ENCODE results near the gene TMEM43. TPM values are rescaled to one million over a fixed set of nuclear protein-coding genes. Genes with fewer than 3 reads are reported as not detected.
A peak's percentile ranks its signal among the peaks of the same experiment; 100 is the strongest.
"Not testable (repeated sequence)": the region's sequence is repeated elsewhere in the genome, so short reads cannot be mapped to it uniquely, and the experiment has no call there.

The TMEM43 gene
- total RNA-seq, 1 donor from 2014 or later: 52.0 TPM

- peaks cover 35% of the 10 kb centered on the region for H3K27me3 Mint-ChIP-seq
- no peak overlapping the region for H3K4me3 Mint-ChIP-seq
- peaks cover 12% of the 10 kb centered on the region for H3K9me3 Mint-ChIP-seq
- H3K4me1 Mint-ChIP-seq (ENCODE audit: unreplicated experiment): no peaks in the 10 kb centered on the region
- TF ChIP-seq, protein P1, sequence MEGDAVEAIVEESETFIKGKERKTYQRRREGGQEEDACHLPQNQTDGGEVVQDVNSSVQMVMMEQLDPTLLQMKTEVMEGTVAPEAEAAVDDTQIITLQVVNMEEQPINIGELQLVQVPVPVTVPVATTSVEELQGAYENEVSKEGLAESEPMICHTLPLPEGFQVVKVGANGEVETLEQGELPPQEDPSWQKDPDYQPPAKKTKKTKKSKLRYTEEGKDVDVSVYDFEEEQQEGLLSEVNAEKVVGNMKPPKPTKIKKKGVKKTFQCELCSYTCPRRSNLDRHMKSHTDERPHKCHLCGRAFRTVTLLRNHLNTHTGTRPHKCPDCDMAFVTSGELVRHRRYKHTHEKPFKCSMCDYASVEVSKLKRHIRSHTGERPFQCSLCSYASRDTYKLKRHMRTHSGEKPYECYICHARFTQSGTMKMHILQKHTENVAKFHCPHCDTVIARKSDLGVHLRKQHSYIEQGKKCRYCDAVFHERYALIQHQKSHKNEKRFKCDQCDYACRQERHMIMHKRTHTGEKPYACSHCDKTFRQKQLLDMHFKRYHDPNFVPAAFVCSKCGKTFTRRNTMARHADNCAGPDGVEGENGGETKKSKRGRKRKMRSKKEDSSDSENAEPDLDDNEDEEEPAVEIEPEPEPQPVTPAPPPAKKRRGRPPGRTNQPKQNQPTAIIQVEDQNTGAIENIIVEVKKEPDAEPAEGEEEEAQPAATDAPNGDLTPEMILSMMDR (conservative IDR thresholded peaks at IDR 0.05): no peak
- DNase-seq (ENCODE audit: extremely low spot score, unreplicated experiment): no peak
- H3K36me3 Mint-ChIP-seq: no peaks in the 10 kb centered on the region
- H3K27ac Mint-ChIP-seq: no peak overlapping the region
Observed at GRCh38 chr3:14093831-14094230, 31.0 kb upstream of the TMEM43 start.

- DNase-seq (ENCODE audit: extremely low spot score, unreplicated experiment): no peak
- TF ChIP-seq, protein P1 (conservative IDR thresholded peaks at IDR 0.05): no peak
- Mint-ChIP-seq H3K27ac (no peak overlapping the region), H3K27me3 (peaks cover 23% of the 10 kb centered on the region), H3K4me3 (no peak overlapping the region), H3K4me1 (ENCODE audit: unreplicated experiment) (no peaks in the 10 kb centered on the region), H3K36me3 (no peaks in the 10 kb centered on the region), H3K9me3 (no peaks in the 10 kb centered on the region)
Observed at GRCh38 chr3:14096742-14097141, 28.1 kb upstream of the TMEM43 start.

GRCh38 chr3:14097616-14098391, 27.0 kb upstream of the TMEM43 start:
- no peak overlapping the region for H3K27ac Mint-ChIP-seq
- no peaks in the 10 kb centered on the region for H3K4me1 Mint-ChIP-seq (ENCODE audit: unreplicated experiment)
- no peaks in the 10 kb centered on the region for H3K36me3 Mint-ChIP-seq

DNA sequence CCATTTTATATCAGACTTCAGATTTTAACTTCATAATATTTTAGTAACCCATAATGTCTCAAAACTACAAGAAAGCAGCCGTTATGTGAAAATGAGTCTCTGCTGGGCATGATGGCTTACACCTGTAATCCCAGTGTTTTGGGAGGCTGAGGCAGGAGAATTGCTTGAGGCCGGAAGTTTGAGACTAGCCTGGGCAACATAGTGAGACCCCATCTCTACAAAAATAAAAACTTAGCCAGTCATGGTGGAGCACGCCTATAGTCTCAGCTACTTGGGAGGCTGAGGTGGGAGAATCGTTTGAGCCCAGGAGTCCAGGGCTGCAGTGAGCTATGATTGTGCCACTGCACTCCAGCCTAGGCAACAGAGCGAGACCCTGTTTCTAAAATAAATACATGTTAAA, 15.0 kb upstream of the TMEM43 start:
- not testable (repeated sequence) for DNase-seq (ENCODE audit: extremely low spot score, unreplicated experiment); H3K4me1 Mint-ChIP-seq (ENCODE audit: unreplicated experiment); H3K4me3 Mint-ChIP-seq; H3K27ac Mint-ChIP-seq; H3K9me3 Mint-ChIP-seq; H3K27me3 Mint-ChIP-seq
- H3K36me3 Mint-ChIP-seq: peaks cover 18% of the 10 kb centered on the region

More at GRCh38 chr3:14097616-14098391, 27.0 kb upstream of the TMEM43 start:
- Mint-ChIP-seq H3K27me3 (peaks cover 20% of the 10 kb centered on the region), H3K4me3 (no peak overlapping the region), H3K9me3 (no peaks in the 10 kb centered on the region)
- no peak for DNase-seq (ENCODE audit: extremely low spot score, unreplicated experiment)
- TF ChIP-seq, protein P1 (conservative IDR thresholded peaks at IDR 0.05): no peak

- Mint-ChIP-seq H3K36me3 (peaks cover 18% of the 10 kb centered on the region), H3K27me3 (peaks cover 4% of the 10 kb centered on the region), H3K4me1 (ENCODE audit: unreplicated experiment) (peaks cover 8% of the 10 kb centered on the region), H3K4me3 (no peak overlapping the region), H3K9me3 (no peaks in the 10 kb centered on the region), H3K27ac (no peak overlapping the region)
- TF ChIP-seq, protein P1 (conservative IDR thresholded peaks at IDR 0.05): no peak
- DNase-seq (ENCODE audit: extremely low spot score, unreplicated experiment): no peak
Observed at GRCh38 chr3:14110699-14111098, 14.2 kb upstream of the TMEM43 start.

GRCh38 chr3:14113965-14114635, 10.8 kb upstream of the TMEM43 start:
- Mint-ChIP-seq H3K27me3 (no peaks in the 10 kb centered on the region), H3K27ac (peak overlapping the region; percentile 51), H3K4me3 (peak overlapping the region; percentile 25), H3K4me1 (ENCODE audit: unreplicated experiment) (peaks cover 8% of the 10 kb centered on the region), H3K36me3 (peaks cover 18% of the 10 kb centered on the region), H3K9me3 (no peaks in the 10 kb centered on the region)
- DNase-seq (ENCODE audit: extremely low spot score, unreplicated experiment): no peak
- TF ChIP-seq, protein P1 (conservative IDR thresholded peaks at IDR 0.05): peak; percentile 57

Measured in type B pancreatic cell (in vitro differentiated cells).